ENCODE measurements around the gene MME. TPM values are rescaled to one million over a fixed set of nuclear protein-coding genes. Genes with fewer than 3 reads are reported as not detected.

Gene MME
- polyA plus RNA-seq, 1 experiment = 61.7 TPM

DNA sequence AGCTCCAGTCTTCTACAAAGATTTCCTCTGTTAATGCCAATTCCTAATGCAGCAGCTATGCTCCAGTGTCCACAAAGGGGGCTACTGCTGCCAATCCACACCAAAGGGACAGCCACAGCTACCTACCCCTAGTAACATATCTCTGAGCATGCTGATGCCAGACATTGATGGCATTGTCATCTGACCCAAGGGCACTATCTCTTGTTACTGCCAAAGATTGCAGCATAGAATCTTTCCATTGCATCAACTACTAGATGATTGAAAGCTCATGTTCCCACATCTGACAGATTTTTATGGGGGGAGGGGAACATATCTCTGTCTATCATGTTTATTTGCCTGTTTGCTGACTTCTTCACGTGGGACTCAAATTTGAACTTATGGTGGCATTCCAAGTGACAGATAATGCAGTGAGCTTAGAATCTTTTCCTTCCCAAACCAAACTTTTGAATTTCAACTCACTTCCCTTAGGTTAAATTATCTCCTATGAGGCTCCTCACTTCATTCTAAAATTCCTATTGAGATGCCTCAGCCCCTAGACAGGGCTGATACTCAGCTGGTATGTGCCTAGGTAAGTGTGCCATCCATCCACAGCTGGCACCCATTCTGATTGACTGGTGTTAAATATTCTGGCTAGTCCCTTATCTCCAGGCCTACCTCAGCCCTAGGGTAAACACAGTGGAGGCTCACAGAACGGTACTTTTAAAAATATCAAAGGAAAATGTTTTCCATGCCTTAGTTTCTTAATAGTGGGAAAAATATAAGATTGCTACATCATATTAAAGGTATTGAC lies 113.0 kb downstream of the MME start:
- no peak for DNase-seq (ENCODE audit: low read depth, low spot score)
- POLR2A ChIA-PET = interaction anchor here (0.9 kb wide), 1 partner anchor 50 kb away, joined by 4 read pairs; no protein-coding TSS in a partner anchor
- no peaks in the 10 kb centered on the region for H3K9me3 ChIP-seq (ENCODE audit: control insufficient read depth, insufficient read depth, low read length)
- H3K27ac ChIP-seq (ENCODE audit: low read depth, low read length) = no peak overlapping the region
- CTCF ChIA-PET = interaction anchor here (1.0 kb wide), 1 partner anchor 130 kb away, joined by 3 read pairs; no protein-coding TSS in a partner anchor
- H3K27me3 ChIP-seq (ENCODE audit: control insufficient read depth, insufficient read depth, low read length) = no peaks in the 10 kb centered on the region
- TF ChIP-seq, protein P1, sequence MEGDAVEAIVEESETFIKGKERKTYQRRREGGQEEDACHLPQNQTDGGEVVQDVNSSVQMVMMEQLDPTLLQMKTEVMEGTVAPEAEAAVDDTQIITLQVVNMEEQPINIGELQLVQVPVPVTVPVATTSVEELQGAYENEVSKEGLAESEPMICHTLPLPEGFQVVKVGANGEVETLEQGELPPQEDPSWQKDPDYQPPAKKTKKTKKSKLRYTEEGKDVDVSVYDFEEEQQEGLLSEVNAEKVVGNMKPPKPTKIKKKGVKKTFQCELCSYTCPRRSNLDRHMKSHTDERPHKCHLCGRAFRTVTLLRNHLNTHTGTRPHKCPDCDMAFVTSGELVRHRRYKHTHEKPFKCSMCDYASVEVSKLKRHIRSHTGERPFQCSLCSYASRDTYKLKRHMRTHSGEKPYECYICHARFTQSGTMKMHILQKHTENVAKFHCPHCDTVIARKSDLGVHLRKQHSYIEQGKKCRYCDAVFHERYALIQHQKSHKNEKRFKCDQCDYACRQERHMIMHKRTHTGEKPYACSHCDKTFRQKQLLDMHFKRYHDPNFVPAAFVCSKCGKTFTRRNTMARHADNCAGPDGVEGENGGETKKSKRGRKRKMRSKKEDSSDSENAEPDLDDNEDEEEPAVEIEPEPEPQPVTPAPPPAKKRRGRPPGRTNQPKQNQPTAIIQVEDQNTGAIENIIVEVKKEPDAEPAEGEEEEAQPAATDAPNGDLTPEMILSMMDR (IDR thresholded peaks at IDR 0.05; ENCODE audit: low read depth, low read length) = no peak
- H3K4me3 ChIP-seq (ENCODE audit: low read depth, low read length) = no peak overlapping the region

DNA sequence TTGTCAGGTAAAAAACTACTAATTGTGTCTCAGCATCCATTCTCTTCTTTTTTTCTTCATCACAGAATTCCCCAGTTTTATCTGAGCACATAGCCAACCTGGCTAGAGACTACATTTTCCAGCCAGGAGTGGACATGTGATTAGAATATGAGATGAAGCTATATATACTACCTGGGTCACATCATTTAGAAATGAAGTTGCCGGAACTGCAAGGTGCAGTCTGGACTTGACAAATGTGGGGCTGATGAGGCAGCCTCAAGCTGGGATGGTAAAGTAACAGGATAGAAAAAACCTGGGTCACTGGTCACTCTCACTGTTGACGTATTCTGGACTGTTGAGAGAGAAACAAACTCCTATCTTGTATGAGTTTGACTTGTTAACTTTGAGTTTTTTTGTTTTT lies 113.7 kb downstream of the MME start:
- Histone ChIP-seq H3K27me3 (ENCODE audit: control insufficient read depth, insufficient read depth, low read length) (no peaks in the 10 kb centered on the region), H3K9me3 (ENCODE audit: control insufficient read depth, insufficient read depth, low read length) (no peaks in the 10 kb centered on the region), H3K4me3 (ENCODE audit: low read depth, low read length) (no peak overlapping the region), H3K27ac (ENCODE audit: low read depth, low read length) (no peak overlapping the region)
- ChIA-PET POLR2A (no interaction called here), CTCF (no interaction called here)
- TF ChIP-seq, protein P1 (IDR thresholded peaks at IDR 0.05; ENCODE audit: low read depth, low read length) = no peak
- no peak for DNase-seq (ENCODE audit: low read depth, low spot score)

DNA sequence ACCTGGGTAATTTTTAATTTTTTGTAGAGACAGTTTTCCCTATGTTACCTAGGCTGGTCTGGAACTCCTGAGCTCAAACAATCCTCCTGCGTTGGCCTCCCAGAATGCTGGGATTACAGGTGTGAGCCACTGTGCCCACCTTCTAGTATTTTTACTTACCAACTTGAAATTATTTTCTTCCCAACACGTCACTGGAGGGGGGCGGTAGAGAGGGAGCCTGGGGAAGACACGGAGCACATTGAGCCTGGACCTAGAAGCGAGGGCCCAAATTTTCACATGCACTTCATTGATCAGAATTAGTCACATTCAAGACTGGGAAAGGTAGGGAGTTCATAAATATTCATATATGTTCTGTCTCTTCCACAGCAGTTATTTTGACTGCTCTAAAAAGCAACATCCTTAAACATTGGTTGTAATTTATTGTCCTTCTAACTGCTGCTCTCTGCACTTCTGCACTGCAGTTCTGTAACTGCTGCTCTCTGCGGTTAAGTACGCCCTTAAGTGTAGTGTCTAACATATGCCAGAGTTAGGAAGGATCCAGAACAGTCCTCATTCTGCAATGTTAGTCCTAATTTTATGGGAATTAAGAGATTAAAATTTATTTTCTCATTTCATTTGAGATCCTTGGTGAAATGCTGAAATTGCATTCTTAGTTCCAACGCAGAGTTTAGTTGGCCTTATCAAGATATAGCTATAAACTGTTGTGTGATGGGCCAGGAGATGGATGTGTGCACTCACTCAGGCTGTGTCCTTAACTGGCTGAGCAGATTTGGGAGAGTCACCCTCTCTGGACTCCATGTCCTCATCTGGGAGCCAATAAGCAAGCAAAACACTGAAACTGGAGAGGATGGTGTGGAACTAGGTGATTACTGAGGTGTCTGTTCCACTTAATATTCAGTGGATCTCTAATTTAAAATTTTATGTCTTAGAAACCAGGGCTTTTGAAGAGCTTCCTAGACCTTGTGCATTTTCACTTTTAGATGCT lies 115.1 kb downstream of the MME start:
- CTCF ChIA-PET = interaction anchor here (0.9 to 1.2 kb wide), 2 partner anchors 11 to 128 kb away, joined by 3 read pairs; no protein-coding TSS in a partner anchor
- Histone ChIP-seq H3K27me3 (ENCODE audit: control insufficient read depth, insufficient read depth, low read length) (no peaks in the 10 kb centered on the region), H3K9me3 (ENCODE audit: control insufficient read depth, insufficient read depth, low read length) (no peaks in the 10 kb centered on the region), H3K27ac (ENCODE audit: low read depth, low read length) (no peak overlapping the region), H3K4me3 (ENCODE audit: low read depth, low read length) (no peak overlapping the region)
- no peak for DNase-seq (ENCODE audit: low read depth, low spot score)
- POLR2A ChIA-PET = no interaction called here
- TF ChIP-seq, protein P1 (IDR thresholded peaks at IDR 0.05; ENCODE audit: low read depth, low read length) = no peak

DNA sequence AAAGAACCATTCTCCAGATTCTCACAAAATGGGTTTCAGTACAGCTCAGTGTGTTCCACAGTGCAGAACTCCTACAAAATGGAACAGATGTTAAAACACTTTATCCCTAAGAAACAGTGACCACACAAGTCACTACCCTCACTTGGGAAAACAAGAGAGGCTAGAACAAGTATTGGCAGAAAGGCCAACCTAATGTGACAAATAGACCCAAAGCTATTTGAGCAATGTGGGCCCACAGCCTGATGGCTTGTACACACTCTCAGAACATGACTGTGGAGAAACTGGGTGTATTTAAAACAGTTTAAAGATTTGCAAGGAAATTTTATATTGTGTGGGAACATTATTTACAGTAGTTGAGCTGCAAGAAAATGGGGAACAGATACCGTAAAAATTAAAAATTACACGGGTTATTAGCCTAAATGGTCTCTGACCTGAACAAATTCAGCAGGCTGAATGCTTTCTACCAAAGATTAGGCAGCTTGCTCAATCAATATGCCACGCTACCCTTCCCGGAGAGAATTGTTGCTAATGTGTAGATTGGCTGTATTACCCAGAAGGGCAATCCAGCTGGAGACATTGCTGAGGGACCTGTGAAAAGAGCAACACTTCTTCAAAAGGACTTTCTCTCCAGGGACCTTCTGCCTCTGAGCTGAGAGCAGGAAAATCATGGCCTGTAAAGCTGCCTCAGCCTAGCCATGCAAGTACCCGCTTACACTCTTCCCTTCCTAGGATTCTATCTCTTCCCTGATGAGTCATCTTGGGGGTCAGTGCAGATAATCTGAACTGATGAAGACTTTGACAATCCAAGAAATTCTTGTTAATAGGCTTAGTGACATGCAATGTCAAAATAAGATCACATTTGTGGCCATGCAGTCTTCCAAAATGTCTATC lies 116.3 kb downstream of the MME start:
- ChIA-PET CTCF (interaction anchor here (0.9 to 1.2 kb wide), 2 partner anchors 10 to 127 kb away, joined by 3 read pairs; no protein-coding TSS in a partner anchor), POLR2A (no interaction called here)
- TF ChIP-seq, protein P1 (IDR thresholded peaks at IDR 0.05; ENCODE audit: low read depth, low read length) = no peak
- H3K27me3 ChIP-seq (ENCODE audit: control insufficient read depth, insufficient read depth, low read length) = no peaks in the 10 kb centered on the region
- no peak for DNase-seq (ENCODE audit: low read depth, low spot score)
- H3K4me3 ChIP-seq (ENCODE audit: low read depth, low read length) = no peak overlapping the region
- no peak overlapping the region for H3K27ac ChIP-seq (ENCODE audit: low read depth, low read length)
- no peaks in the 10 kb centered on the region for H3K9me3 ChIP-seq (ENCODE audit: control insufficient read depth, insufficient read depth, low read length)

All from AG04450 (cell line).